ENCODE data around the gene SLC27A2.
"Not testable (repeated sequence)": the region's sequence is repeated elsewhere in the genome, so short reads cannot be mapped to it uniquely, and the experiment has no call there.

The SLC27A2 gene

GRCh38 chr15:50181969-50182218 is at the start of gene SLC27A2:
TSS of gene SLC27A2 (plus strand) at chr15:50182196. CDS start at chr15:50182428, 232 bp downstream.
- no peak for DNase-seq (ENCODE audit: low spot score)

- DNase-seq (ENCODE audit: low spot score): not testable (repeated sequence)
Observed at GRCh38 chr15:50132251-50132984, 49.6 kb upstream of the SLC27A2 start.

- DNase-seq (ENCODE audit: low spot score): no peak
Observed at GRCh38 chr15:50134524-50135024, 47.4 kb upstream of the SLC27A2 start.

GRCh38 chr15:50135031-50135551 is 46.9 kb upstream of the SLC27A2 start:
- DNase-seq (ENCODE audit: low spot score): no peak

- no peak for DNase-seq (ENCODE audit: low spot score)
Observed at GRCh38 chr15:50137330-50137761, 44.6 kb upstream of the SLC27A2 start.

- DNase-seq (ENCODE audit: low spot score): no peak
Observed at GRCh38 chr15:50137893-50138292, 44.1 kb upstream of the SLC27A2 start.

GRCh38 chr15:50138391-50138790 is 43.6 kb upstream of the SLC27A2 start:
- no peak for DNase-seq (ENCODE audit: low spot score)

GRCh38 chr15:50140098-50140497 is 41.9 kb upstream of the SLC27A2 start:
- DNase-seq (ENCODE audit: low spot score): no peak

GRCh38 chr15:50140983-50141382 is 41.0 kb upstream of the SLC27A2 start:
- no peak for DNase-seq (ENCODE audit: low spot score)

- DNase-seq (ENCODE audit: low spot score): no peak
Observed at GRCh38 chr15:50141856-50142255, 40.1 kb upstream of the SLC27A2 start.

- DNase-seq (ENCODE audit: low spot score): no peak
Observed at GRCh38 chr15:50143255-50143860, 38.6 kb upstream of the SLC27A2 start.

GRCh38 chr15:50144341-50145120 is 37.5 kb upstream of the SLC27A2 start:
- no peak for DNase-seq (ENCODE audit: low spot score)

GRCh38 chr15:50145451-50145872 is 36.5 kb upstream of the SLC27A2 start:
- peak; percentile 66 for DNase-seq (ENCODE audit: low spot score)

- no peak for DNase-seq (ENCODE audit: low spot score)
Observed at GRCh38 chr15:50146632-50147031, 35.4 kb upstream of the SLC27A2 start.

- DNase-seq (ENCODE audit: low spot score): no peak
Observed at GRCh38 chr15:50148362-50148963, 33.5 kb upstream of the SLC27A2 start.

GRCh38 chr15:50149090-50149489 is 32.9 kb upstream of the SLC27A2 start:
- DNase-seq (ENCODE audit: low spot score): no peak

- no peak for DNase-seq (ENCODE audit: low spot score)
Observed at GRCh38 chr15:50150349-50150748, 31.6 kb upstream of the SLC27A2 start.

GRCh38 chr15:50150851-50151250 is 31.1 kb upstream of the SLC27A2 start:
- no peak for DNase-seq (ENCODE audit: low spot score)

GRCh38 chr15:50151476-50151875 is 30.5 kb upstream of the SLC27A2 start:
- no peak for DNase-seq (ENCODE audit: low spot score)

GRCh38 chr15:50158236-50158635 is 23.8 kb upstream of the SLC27A2 start:
- DNase-seq (ENCODE audit: low spot score): not testable (repeated sequence)

- no peak for DNase-seq (ENCODE audit: low spot score)
Observed at GRCh38 chr15:50162969-50163718, 18.9 kb upstream of the SLC27A2 start.

Measured in hematopoietic multipotent progenitor cell treated with erythropoietin and hydrocortisone succinate and interleukin-3 and kit ligand, for 17 days (in vitro differentiated cells).